GM23338 (cell line): ENCODE measurements around the gene CGNL1. TPM values are rescaled to one million over a fixed set of nuclear protein-coding genes. Genes with fewer than 3 reads are reported as not detected.

Experiments used
- ATAC-seq: fragments of 200-7000 bp; cut with Tn5 transposase; 3 replicates; pipeline ENCODE4 v1.9.1; 2020
- DNase-seq: peaks from one replicate; pipeline ENCODE4 v3.0.0-alpha.2; 2015; ENCODE audit warnings: low spot score
- H2AFZ ChIP-seq: fragments of 200-600 bp; sonication (generic); 2 replicates; pipeline ENCODE4 v1.8.0; 2016; ENCODE audit warnings: antibody characterized with exemption, mild to moderate bottlenecking, moderate library complexity
- H3F3A ChIP-seq: fragments of 200-600 bp; sonication (generic); replicated peaks from 2 replicates; pipeline ENCODE4 v1.8.0; 2017; ENCODE audit warnings: antibody characterized with exemption, mixed run types, low read depth
- H3K27ac ChIP-seq: fragments of 200-600 bp; sonication (generic); 2 replicates; pipeline ENCODE4 v1.6.1; 2016; ENCODE audit warnings: low read depth
- H3K27me3 ChIP-seq: fragments of 200-600 bp; sonication (generic); 2 replicates; pipeline ENCODE4 v1.8.0; 2016; ENCODE audit warnings: mild to moderate bottlenecking, mixed run types, moderate library complexity; ENCODE audit not compliant: insufficient read depth
- H3K36me3 ChIP-seq: fragments of 200-600 bp; sonication (generic); 2 replicates; pipeline ENCODE4 v1.8.0; 2016; ENCODE audit warnings: mild to moderate bottlenecking; ENCODE audit not compliant: insufficient read depth
- H3K4me1 ChIP-seq: fragments of 200-600 bp; sonication (generic); 2 replicates; pipeline ENCODE4 v1.8.0; 2016; ENCODE audit warnings: mild to moderate bottlenecking, moderate library complexity; ENCODE audit not compliant: insufficient read depth
- H3K4me2 ChIP-seq: fragments of 200-600 bp; sonication (generic); 2 replicates; pipeline ENCODE4 v1.7.1; 2017; ENCODE audit warnings: mixed run types
- H3K4me3 ChIP-seq: fragments of 200-600 bp; sonication (generic); 2 replicates; pipeline ENCODE4 v1.6.1; 2016; ENCODE audit warnings: mixed run types
- H3K79me2 ChIP-seq: fragments of 200-600 bp; sonication (generic); replicated peaks from 2 replicates; pipeline ENCODE4 v1.8.0; 2017; ENCODE audit warnings: mild to moderate bottlenecking; ENCODE audit not compliant: insufficient read depth
- H3K9me2 ChIP-seq: fragments of 200-600 bp; sonication (generic); 2 replicates; pipeline ENCODE4 v1.8.0; 2017; ENCODE audit not compliant: insufficient read depth
- H4K20me1 ChIP-seq: fragments of 200-600 bp; sonication (generic); replicated peaks from 2 replicates; pipeline ENCODE4 v1.8.0; 2017; ENCODE audit warnings: mild to moderate bottlenecking; ENCODE audit not compliant: insufficient read depth
- H3K27ac Mint-ChIP-seq: 2 replicates; pipeline ENCODE4 v1.8.0; 2020; ENCODE audit warnings: inconsistent platforms, mild to moderate bottlenecking, moderate library complexity, mixed read lengths
- H3K27me3 Mint-ChIP-seq: 3 replicates; pipeline ENCODE4 v1.8.0; 2022; ENCODE audit warnings: low read depth, mild to moderate bottlenecking, moderate library complexity, mixed read lengths, inconsistent platforms; ENCODE audit not compliant: insufficient read depth, poor library complexity
- H3K36me3 Mint-ChIP-seq: 3 replicates; pipeline ENCODE4 v1.8.0; 2021; ENCODE audit warnings: low read depth, mild to moderate bottlenecking, inconsistent platforms, moderate library complexity, mixed read lengths
- H3K4me1 Mint-ChIP-seq: 3 replicates; pipeline ENCODE4 v1.8.0; 2020; ENCODE audit warnings: mild to moderate bottlenecking, inconsistent platforms, mixed read lengths
- H3K4me3 Mint-ChIP-seq: 3 replicates; pipeline ENCODE4 v1.8.0; 2021; ENCODE audit warnings: moderate library complexity, mild to moderate bottlenecking, inconsistent platforms, mixed read lengths
- H3K9me3 Mint-ChIP-seq: 3 replicates; pipeline ENCODE4 v1.8.0; 2020; ENCODE audit warnings: moderate library complexity, mild to moderate bottlenecking, inconsistent platforms, mixed read lengths
- CREB1 ChIP-seq: fragments of 250-450 bp; sonication (Bioruptor Pico); IDR thresholded peaks from 2 replicates; pipeline ENCODE4 v1.5.0; 2020; ENCODE audit warnings: low read depth, mild to moderate bottlenecking, moderate library complexity
- EZH2 ChIP-seq: fragments of 200-600 bp; sonication (generic); IDR thresholded peaks from one replicate; pipeline ENCODE4 v1.8.0; 2017; ENCODE audit warnings: antibody characterized with exemption, mild to moderate bottlenecking, low read depth; ENCODE audit not compliant: unreplicated experiment
- EZH2phosphoT487 ChIP-seq: fragments of 200-600 bp; sonication (generic); IDR thresholded peaks from one replicate; pipeline ENCODE4 v1.8.1; 2018; ENCODE audit warnings: antibody characterized with exemption; ENCODE audit not compliant: unreplicated experiment
- JUNB ChIP-seq: IDR thresholded peaks from one replicate; pipeline ENCODE4 v1.6.1; 2016; ENCODE audit warnings: antibody characterized with exemption; ENCODE audit not compliant: unreplicated experiment
- POLR2AphosphoS5 ChIP-seq: IDR thresholded peaks from 2 replicates; pipeline ENCODE4 v1.6.1; 2016; ENCODE audit warnings: antibody characterized with exemption, low read depth
- STAT1 ChIP-seq: IDR thresholded peaks from one replicate; pipeline ENCODE4 v1.6.1; 2016; ENCODE audit warnings: antibody characterized with exemption; ENCODE audit not compliant: unreplicated experiment
- ZNF114 ChIP-seq: fragments of 250-450 bp; sonication (Bioruptor Pico); IDR thresholded peaks from 2 replicates; pipeline ENCODE4 v1.5.0; 2020; ENCODE audit warnings: mild to moderate bottlenecking, moderate library complexity
- ZNF331 ChIP-seq: fragments of 250-450 bp; sonication (Bioruptor Pico); IDR thresholded peaks from 2 replicates; pipeline ENCODE4 v1.5.0; 2020; ENCODE audit warnings: low read depth, mild to moderate bottlenecking, moderate library complexity
- polyA plus RNA-seq: library from polyadenylated mRNA; unstranded; fragments of >200 nt; fragmentation: Nextera tagmentation; extraction: Ambion mirVana; gene quantifications from 2 replicates; pipeline ENCODE4 v1.2.1, GENCODE V29; 2016
- total RNA-seq: library from RNA; depleted of rRNA; stranded (reverse); fragments of >200 nt; shearing (Covaris generic); gene quantifications from 2 replicates; pipeline ENCODE4 v1.2.3, GENCODE V29; 2014
- TF ChIP-seq, protein P1 (sequence below): IDR thresholded peaks from one replicate; pipeline ENCODE4 v1.6.1; 2018; ENCODE audit warnings: antibody characterized with exemption; ENCODE audit not compliant: unreplicated experiment
- TF ChIP-seq, protein P2 (sequence below), 2 experiments: fragments of 200-600 bp in 1 of 2; sonication (generic) in 1 of 2; conservative IDR thresholded peaks; 2 replicates each; pipeline versions ENCODE4 v1.5.1 to v1.6.1; 2016 to 2017; ENCODE audit warnings: antibody characterized with exemption in 2 of 2, low read depth in 2 of 2, mild to moderate bottlenecking in 2 of 2, moderate library complexity in 1 of 2
- TF ChIP-seq, protein P3 (sequence below): IDR thresholded peaks from 2 replicates; pipeline ENCODE4 v1.6.1; 2016; ENCODE audit warnings: antibody characterized with exemption

The CGNL1 gene
- total and polyA plus RNA-seq, 2 experiments from 2014 or later = 20.0 to 57.8 TPM

DNA sequence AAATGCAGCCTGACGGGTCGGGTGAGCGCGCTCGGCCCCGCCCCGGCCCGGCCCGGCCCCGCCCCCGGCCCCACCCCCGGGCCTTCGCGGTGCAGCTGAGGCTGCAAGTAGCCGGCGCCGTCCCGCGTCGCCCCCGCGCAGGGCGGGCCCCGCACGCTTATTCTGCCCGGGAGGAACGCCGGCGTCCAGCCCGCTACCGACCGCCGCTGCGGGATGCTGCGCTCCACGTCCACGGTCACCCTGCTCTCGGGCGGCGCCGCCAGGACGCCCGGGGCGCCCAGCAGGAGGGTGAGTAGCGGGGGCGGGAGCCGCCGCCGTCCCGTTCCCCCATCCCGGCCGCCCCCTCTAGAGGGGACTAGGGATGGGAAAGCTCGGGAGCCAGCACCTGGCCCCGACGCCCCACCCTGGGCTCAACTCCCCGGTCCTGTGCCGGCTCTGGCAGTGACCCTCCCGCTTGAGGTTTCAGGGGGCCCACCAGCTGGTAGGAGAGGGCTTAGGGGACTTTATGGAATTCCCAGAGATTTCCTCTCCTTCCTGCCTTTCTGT lies 215.6 kb downstream of the CGNL1 start, which contains the start of gene MYZAP:
MYZAP (plus strand) TSS at position 83 of the 546 bp plus-strand sequence; CDS start at position 214, 131 bp downstream.
- Mint-ChIP-seq H3K27me3 (peaks cover 10% of the 10 kb centered on the region), H3K4me1 (peaks cover 8% of the 10 kb centered on the region; the same call in 2 of the 3 replicates), H3K9me3 (no peaks in the 10 kb centered on the region), H3K36me3 (no peaks in the 10 kb centered on the region), H3K4me3 (peak within 1 kb of the TSS; percentile 78), H3K27ac (no peak within 1 kb of the TSS)
- 0 out of 2 replicates have a peak, but pooled peaks cover 8% of the 10 kb centered on the region for H3K4me1 ChIP-seq
- TF ChIP-seq STAT1 = no peak
- no peak for TF ChIP-seq EZH2
- no peak for TF ChIP-seq EZH2phosphoT487
- TF ChIP-seq CREB1 = no peak
- TF ChIP-seq POLR2AphosphoS5 = peak; percentile 45; the same call in 1 of the 2 replicates
- TF ChIP-seq JUNB = no peak
- H3K79me2 ChIP-seq = no peaks in the 10 kb centered on the region
- H3K4me3 ChIP-seq = peak within 1 kb of the TSS; percentile 72
- peaks cover 7% of the 10 kb centered on the region for H3K9me2 ChIP-seq
- no peaks in the 10 kb centered on the region; the same call in 1 of the 2 replicates for H3F3A ChIP-seq
- DNase-seq (peak; percentile 59), ATAC-seq (peak; percentile 97)
- no peaks in the 10 kb centered on the region for H3K36me3 ChIP-seq
- no peaks in the 10 kb centered on the region for H4K20me1 ChIP-seq
- H3K27ac ChIP-seq = no peak within 1 kb of the TSS
- H3K27me3 ChIP-seq = peaks cover 21% of the 10 kb centered on the region
- H2AFZ ChIP-seq = peak within 1 kb of the TSS; percentile 94
- H3K4me2 ChIP-seq = peak within 1 kb of the TSS; percentile 88

DNA sequence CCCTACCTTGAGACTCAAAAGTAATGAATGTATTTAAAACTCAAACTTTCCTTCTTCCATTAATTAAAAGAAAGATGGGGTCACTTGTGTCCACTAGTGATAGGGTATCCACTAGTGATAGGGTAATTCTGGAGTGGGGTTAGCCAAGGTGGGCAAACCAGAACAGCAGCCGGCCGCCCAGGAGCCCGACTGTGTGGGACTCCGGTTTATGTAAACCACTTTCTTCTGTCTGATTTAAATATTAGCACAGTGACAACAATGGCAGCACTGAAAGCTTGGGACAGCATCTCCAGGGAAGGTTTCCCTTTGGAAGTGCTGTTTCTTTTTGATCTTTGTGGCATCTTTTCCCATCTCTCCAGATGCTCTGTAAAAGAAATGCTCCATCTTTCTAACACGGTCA lies 216.1 kb downstream of the CGNL1 start:
- Histone ChIP-seq H3K9me2 (peaks cover 8% of the 10 kb centered on the region), H3K36me3 (no peaks in the 10 kb centered on the region), H3K4me2 (peak overlapping the region; percentile 88), H3K4me3 (peak overlapping the region; percentile 72), H3K27ac (no peak overlapping the region), H4K20me1 (no peaks in the 10 kb centered on the region), H3K4me1 (0 out of 2 replicates have a peak, but pooled peaks cover 8% of the 10 kb centered on the region), H3K27me3 (peaks cover 21% of the 10 kb centered on the region), H3K79me2 (no peaks in the 10 kb centered on the region), H2AFZ (peak overlapping the region; percentile 89), H3F3A (no peaks in the 10 kb centered on the region; the same call in 1 of the 2 replicates)
- Mint-ChIP-seq H3K4me3 (peak overlapping the region; percentile 65), H3K27ac (no peak overlapping the region), H3K27me3 (peaks cover 10% of the 10 kb centered on the region), H3K36me3 (no peaks in the 10 kb centered on the region), H3K4me1 (peaks cover 8% of the 10 kb centered on the region; the same call in 2 of the 3 replicates), H3K9me3 (no peaks in the 10 kb centered on the region)
- no peak for DNase-seq
- ATAC-seq = no peak
- TF ChIP-seq EZH2phosphoT487 (no peak), POLR2AphosphoS5 (no peak), CREB1 (no peak), ZNF114 (no peak), ZNF331 (no peak), JUNB (no peak), EZH2 (no peak)
- TF ChIP-seq, protein P1, sequence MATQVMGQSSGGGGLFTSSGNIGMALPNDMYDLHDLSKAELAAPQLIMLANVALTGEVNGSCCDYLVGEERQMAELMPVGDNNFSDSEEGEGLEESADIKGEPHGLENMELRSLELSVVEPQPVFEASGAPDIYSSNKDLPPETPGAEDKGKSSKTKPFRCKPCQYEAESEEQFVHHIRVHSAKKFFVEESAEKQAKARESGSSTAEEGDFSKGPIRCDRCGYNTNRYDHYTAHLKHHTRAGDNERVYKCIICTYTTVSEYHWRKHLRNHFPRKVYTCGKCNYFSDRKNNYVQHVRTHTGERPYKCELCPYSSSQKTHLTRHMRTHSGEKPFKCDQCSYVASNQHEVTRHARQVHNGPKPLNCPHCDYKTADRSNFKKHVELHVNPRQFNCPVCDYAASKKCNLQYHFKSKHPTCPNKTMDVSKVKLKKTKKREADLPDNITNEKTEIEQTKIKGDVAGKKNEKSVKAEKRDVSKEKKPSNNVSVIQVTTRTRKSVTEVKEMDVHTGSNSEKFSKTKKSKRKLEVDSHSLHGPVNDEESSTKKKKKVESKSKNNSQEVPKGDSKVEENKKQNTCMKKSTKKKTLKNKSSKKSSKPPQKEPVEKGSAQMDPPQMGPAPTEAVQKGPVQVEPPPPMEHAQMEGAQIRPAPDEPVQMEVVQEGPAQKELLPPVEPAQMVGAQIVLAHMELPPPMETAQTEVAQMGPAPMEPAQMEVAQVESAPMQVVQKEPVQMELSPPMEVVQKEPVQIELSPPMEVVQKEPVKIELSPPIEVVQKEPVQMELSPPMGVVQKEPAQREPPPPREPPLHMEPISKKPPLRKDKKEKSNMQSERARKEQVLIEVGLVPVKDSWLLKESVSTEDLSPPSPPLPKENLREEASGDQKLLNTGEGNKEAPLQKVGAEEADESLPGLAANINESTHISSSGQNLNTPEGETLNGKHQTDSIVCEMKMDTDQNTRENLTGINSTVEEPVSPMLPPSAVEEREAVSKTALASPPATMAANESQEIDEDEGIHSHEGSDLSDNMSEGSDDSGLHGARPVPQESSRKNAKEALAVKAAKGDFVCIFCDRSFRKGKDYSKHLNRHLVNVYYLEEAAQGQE = no peak
- TF ChIP-seq, protein P2, sequence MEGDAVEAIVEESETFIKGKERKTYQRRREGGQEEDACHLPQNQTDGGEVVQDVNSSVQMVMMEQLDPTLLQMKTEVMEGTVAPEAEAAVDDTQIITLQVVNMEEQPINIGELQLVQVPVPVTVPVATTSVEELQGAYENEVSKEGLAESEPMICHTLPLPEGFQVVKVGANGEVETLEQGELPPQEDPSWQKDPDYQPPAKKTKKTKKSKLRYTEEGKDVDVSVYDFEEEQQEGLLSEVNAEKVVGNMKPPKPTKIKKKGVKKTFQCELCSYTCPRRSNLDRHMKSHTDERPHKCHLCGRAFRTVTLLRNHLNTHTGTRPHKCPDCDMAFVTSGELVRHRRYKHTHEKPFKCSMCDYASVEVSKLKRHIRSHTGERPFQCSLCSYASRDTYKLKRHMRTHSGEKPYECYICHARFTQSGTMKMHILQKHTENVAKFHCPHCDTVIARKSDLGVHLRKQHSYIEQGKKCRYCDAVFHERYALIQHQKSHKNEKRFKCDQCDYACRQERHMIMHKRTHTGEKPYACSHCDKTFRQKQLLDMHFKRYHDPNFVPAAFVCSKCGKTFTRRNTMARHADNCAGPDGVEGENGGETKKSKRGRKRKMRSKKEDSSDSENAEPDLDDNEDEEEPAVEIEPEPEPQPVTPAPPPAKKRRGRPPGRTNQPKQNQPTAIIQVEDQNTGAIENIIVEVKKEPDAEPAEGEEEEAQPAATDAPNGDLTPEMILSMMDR (conservative IDR thresholded peaks at IDR 0.05; ENCODE audit: low read depth in 2 of 2) = no peak
- TF ChIP-seq, protein P3, sequence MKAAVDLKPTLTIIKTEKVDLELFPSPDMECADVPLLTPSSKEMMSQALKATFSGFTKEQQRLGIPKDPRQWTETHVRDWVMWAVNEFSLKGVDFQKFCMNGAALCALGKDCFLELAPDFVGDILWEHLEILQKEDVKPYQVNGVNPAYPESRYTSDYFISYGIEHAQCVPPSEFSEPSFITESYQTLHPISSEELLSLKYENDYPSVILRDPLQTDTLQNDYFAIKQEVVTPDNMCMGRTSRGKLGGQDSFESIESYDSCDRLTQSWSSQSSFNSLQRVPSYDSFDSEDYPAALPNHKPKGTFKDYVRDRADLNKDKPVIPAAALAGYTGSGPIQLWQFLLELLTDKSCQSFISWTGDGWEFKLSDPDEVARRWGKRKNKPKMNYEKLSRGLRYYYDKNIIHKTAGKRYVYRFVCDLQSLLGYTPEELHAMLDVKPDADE = no peak
